Natural killer cell (primary cell): Measurements from ENCODE around the gene NDUFV3. TPM values are rescaled to one million over a fixed set of nuclear protein-coding genes. Genes with fewer than 3 reads are reported as not detected.

Source experiments
- ATAC-seq, 3 donors: fragments of 150-1000 bp in 2 of 3; fragments of 200-7000 bp in 1 of 3; cut with Tn5 transposase; 1 replicate in 1 of 3; 2 replicates in 2 of 3; pipeline ENCODE4 v1.10.0; 2021; ENCODE audit warnings: mild to moderate bottlenecking in 2 of 3, moderate library complexity in 2 of 3
- DNase-seq, 2 donors: peaks; one replicate each; pipeline versions ENCODE4 v3.0.0 to v3.0.0-alpha.2; 2013 to 2021; ENCODE audit warnings: mixed read lengths in 1 of 2
- H3K27ac ChIP-seq: one replicate; pipeline ENCODE4 v1.5.1; 2013; ENCODE audit warnings: mild to moderate bottlenecking, low read length
- H3K27me3 ChIP-seq: one replicate; pipeline ENCODE4 v1.6.1; 2013; ENCODE audit warnings: low read length; ENCODE audit not compliant: control insufficient read depth, insufficient read depth
- H3K36me3 ChIP-seq: one replicate; pipeline ENCODE4 v1.6.1; 2013; ENCODE audit warnings: low read length; ENCODE audit not compliant: control insufficient read depth, insufficient read depth
- H3K4me1 ChIP-seq: one replicate; pipeline ENCODE4 v1.6.1; 2013; ENCODE audit warnings: low read length; ENCODE audit not compliant: control insufficient read depth, insufficient read depth
- H3K4me3 ChIP-seq: one replicate; pipeline ENCODE4 v1.5.1; 2013; ENCODE audit warnings: low read length
- H3K9me3 ChIP-seq: one replicate; pipeline ENCODE4 v1.6.1; 2013; ENCODE audit warnings: low read length; ENCODE audit not compliant: control insufficient read depth, insufficient read depth
- H3K27ac Mint-ChIP-seq, 2 donors: one replicate each; pipeline ENCODE4 v1.8.0; 2022; ENCODE audit warnings: mild to moderate bottlenecking in 2 of 2, mixed read lengths in 2 of 2, moderate library complexity in 1 of 2
- H3K27me3 Mint-ChIP-seq, 2 donors: one replicate each; pipeline ENCODE4 v1.8.0; 2022; ENCODE audit warnings: low read depth in 2 of 2, mixed read lengths in 2 of 2
- H3K36me3 Mint-ChIP-seq: one replicate; pipeline ENCODE4 v1.8.0; 2022; ENCODE audit warnings: mixed read lengths
- H3K4me1 Mint-ChIP-seq, 2 donors: one replicate each; pipeline ENCODE4 v1.8.0; 2022; ENCODE audit warnings: mixed read lengths in 2 of 2
- H3K4me3 Mint-ChIP-seq: one replicate; pipeline ENCODE4 v1.8.0; 2022; ENCODE audit warnings: mild to moderate bottlenecking, moderate library complexity, mixed read lengths
- H3K9me3 Mint-ChIP-seq, 2 donors: one replicate each; pipeline ENCODE4 v1.8.0; 2022; ENCODE audit warnings: mixed read lengths in 2 of 2
- CTCF ChIP-seq: fragments of 200-600 bp; IDR thresholded peaks from one replicate; pipeline ENCODE4 v1.8.0; 2022; ENCODE audit warnings: antibody characterized with exemption
- WGBS: methylation state at CpG from one replicate; pipeline ENCODE4 v1.1.7; 2013; ENCODE audit warnings: missing lambda C conversion rate; ENCODE audit not compliant: insufficient coverage; 5-methylcytosine and 5-hydroxymethylcytosine counted together
- intact Hi-C: fragments of 100-400 bp; cut with micrococcal nuclease; formaldehyde crosslinking; loops from one replicate; pipeline ENCODE4 v1.14.2; 2022
- total RNA-seq, 4 donors: library from RNA; stranded (reverse); fragments of 120-200 nt in 1 of 4; gene quantifications; one replicate each; pipeline versions ENCODE4 v1.2.3 to v1.2.4, GENCODE V29; 2013 to 2022

Gene NDUFV3
- total RNA-seq, 3 donors from 2014 or later (not counting 1 experiment from before 2014, with no cell fraction given), result 21.8 to 25.7 (median 23.9) TPM

- Histone ChIP-seq H3K27me3 (no peaks in the 10 kb centered on the region), H3K4me1 (peaks cover 13% of the 10 kb centered on the region), H3K27ac (no peak overlapping the region), H3K36me3 (no peaks in the 10 kb centered on the region), H3K9me3 (no peaks in the 10 kb centered on the region), H3K4me3 (no peak overlapping the region)
- peaks cover 22 to 23% of the 10 kb centered on the region in 2 donors for H3K4me1 Mint-ChIP-seq
- TF ChIP-seq CTCF, result no peak
- H3K27ac Mint-ChIP-seq, result no peak overlapping the region
- H3K36me3 Mint-ChIP-seq, result no peaks in the 10 kb centered on the region
- no peak overlapping the region for H3K4me3 Mint-ChIP-seq
- no peaks in the 10 kb centered on the region for H3K27me3 Mint-ChIP-seq
- no peaks in the 10 kb centered on the region for H3K9me3 Mint-ChIP-seq
- no CpG with 5 or more reads among the region's 1 CpG for WGBS
- ATAC-seq (no peak), DNase-seq (no peak)
- intact Hi-C loops, result no loop called here
These were observed 9.2 kb upstream of the NDUFV3 start for GRCh38 chr21:42883921-42884320.

DNA sequence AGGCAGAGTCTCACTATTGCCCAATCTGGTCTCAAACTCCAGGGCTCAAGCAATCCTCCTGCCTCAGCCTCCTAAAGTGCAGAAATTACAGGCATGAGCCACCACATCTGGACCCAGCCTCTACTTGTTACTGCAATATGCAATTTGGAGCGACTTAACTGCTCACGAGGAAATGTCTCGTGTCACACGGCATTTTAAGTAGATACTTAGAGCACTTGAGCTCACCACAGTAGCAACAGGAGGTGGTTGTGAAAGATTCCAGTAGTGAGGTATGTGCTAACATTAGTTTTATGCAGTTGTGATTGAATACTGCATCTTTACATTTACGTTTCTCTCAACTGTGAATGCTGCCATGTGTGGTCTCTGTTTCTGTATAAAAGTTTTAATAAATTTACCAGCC lies 5.8 kb upstream of the NDUFV3 start:
- peaks cover 2% of the 10 kb centered on the region in 2 donors for H3K4me1 Mint-ChIP-seq
- no peaks in the 10 kb centered on the region for H3K36me3 Mint-ChIP-seq
- H3K4me1 ChIP-seq, result peaks cover 2% of the 10 kb centered on the region
- H3K4me3 Mint-ChIP-seq, result no peak overlapping the region
- intact Hi-C loops, result no loop called here
- H3K27me3 Mint-ChIP-seq, result no peaks in the 10 kb centered on the region
- ATAC-seq, result no peak
- no peak overlapping the region for H3K27ac Mint-ChIP-seq
- no peaks in the 10 kb centered on the region for H3K36me3 ChIP-seq
- no peak for TF ChIP-seq CTCF
- no peaks in the 10 kb centered on the region for H3K9me3 ChIP-seq
- H3K27ac ChIP-seq, result no peak overlapping the region
- 68% methylated on average over 5 of the region's 5 CpGs for WGBS
- DNase-seq, result no peak
- no peaks in the 10 kb centered on the region for H3K9me3 Mint-ChIP-seq
- H3K27me3 ChIP-seq, result no peaks in the 10 kb centered on the region
- H3K4me3 ChIP-seq, result no peak overlapping the region

GRCh38 chr21:42892582-42892930 lies 553 bp upstream of the NDUFV3 start:
- TF ChIP-seq CTCF, result no peak
- Histone ChIP-seq H3K27ac (peak overlapping the region; percentile 89), H3K36me3 (no peaks in the 10 kb centered on the region), H3K4me1 (peaks cover 11% of the 10 kb centered on the region), H3K9me3 (no peaks in the 10 kb centered on the region), H3K4me3 (peak overlapping the region; percentile 63), H3K27me3 (no peaks in the 10 kb centered on the region)
- Mint-ChIP-seq H3K4me1 (peaks cover 8 to 11% of the 10 kb centered on the region in 2 donors), H3K4me3 (peak overlapping the region; percentile 95), H3K36me3 (no peaks in the 10 kb centered on the region), H3K27ac (peak overlapping the region; percentile 96 to 97), H3K27me3 (no peaks in the 10 kb centered on the region), H3K9me3 (no peaks in the 10 kb centered on the region)
- ATAC-seq (peak in 1 of 3 donors; percentile 9), DNase-seq (no peak)
- WGBS, result 28% methylated on average over 18 of the region's 18 CpGs
- intact Hi-C loops, result no loop called here

DNA sequence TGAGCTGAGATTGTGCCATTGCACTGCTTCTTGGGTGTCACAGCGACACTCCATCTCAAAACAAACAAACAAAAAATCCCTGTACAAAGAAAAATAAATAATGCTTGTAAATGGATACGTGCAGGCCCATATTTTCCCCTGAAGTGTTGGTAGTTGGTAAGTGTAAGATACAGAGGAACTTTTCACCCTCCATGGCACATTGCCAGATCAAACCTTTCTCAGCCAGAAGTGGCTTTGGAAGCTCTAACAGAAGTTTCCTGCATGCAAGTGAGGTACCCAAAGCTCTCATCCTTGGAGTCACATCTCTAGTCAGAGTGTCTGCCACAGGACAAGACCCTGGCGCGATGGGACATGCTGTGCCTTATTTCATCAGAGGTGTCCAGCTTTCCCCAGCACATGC lies 7.3 kb downstream of the NDUFV3 start:
- Histone ChIP-seq H3K4me3 (no peak overlapping the region), H3K27ac (no peak overlapping the region), H3K9me3 (no peaks in the 10 kb centered on the region), H3K27me3 (no peaks in the 10 kb centered on the region), H3K4me1 (no peaks in the 10 kb centered on the region), H3K36me3 (peaks cover 49% of the 10 kb centered on the region)
- ATAC-seq (no peak), DNase-seq (no peak)
- TF ChIP-seq CTCF, result no peak
- 98% methylated on average over 2 of the region's 4 CpGs for whole genome bisulfite sequencing
- H3K4me1 Mint-ChIP-seq, result peaks cover 0 to 12% of the 10 kb centered on the region in 2 donors
- H3K4me3 Mint-ChIP-seq, result no peak overlapping the region
- H3K27me3 Mint-ChIP-seq, result no peaks in the 10 kb centered on the region
- H3K36me3 Mint-ChIP-seq, result peaks cover 13% of the 10 kb centered on the region
- no peak overlapping the region for H3K27ac Mint-ChIP-seq
- H3K9me3 Mint-ChIP-seq, result no peaks in the 10 kb centered on the region
- intact Hi-C loops, result no loop called here
